ENCODE measurements around the gene TREH. TPM values are rescaled to one million over a fixed set of nuclear protein-coding genes. Genes with fewer than 3 reads are reported as not detected.

Gene TREH
- total RNA-seq, 4 donors from 2014 or later = not detected

DNA sequence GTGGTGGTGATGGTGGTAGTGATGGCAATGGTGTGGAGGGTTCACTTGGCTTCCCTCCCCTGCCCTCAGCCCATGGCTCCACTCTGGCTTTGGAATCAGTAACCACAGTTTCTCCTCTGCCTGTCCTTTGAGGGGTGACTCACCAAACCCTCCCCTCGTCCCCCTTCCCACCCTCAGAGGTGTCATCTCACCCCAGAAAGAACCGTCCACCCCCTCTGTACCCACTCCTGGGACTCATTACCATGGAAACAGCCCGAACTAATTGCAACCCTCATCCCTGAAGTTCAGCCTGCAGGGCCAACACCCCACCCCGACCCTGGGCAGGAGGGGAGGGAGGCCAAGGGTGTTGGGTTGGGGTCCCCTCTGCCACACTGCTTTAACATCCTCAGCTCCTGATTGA, 45.5 kb downstream of the TREH start:
- peaks cover 48 to 68% (median 62%) of the 10 kb centered on the region in 4 donors for H3K4me1 ChIP-seq
- peak overlapping the region; percentile 81 to 87 (median 84) for H3K27ac ChIP-seq (replicated peaks in 1 of 4)
- intact Hi-C loops (cut with DNase I) = no loop called here
- peak overlapping the region in 3 of 4 donors; percentile 42 to 55 (median 52) for H3K4me3 ChIP-seq
- TF ChIP-seq POLR2A (IDR thresholded peaks at IDR 0.05; ENCODE audit: low read depth) (no peak), EP300 (IDR thresholded peaks at IDR 0.05) (no peak), POLR2AphosphoS5 (IDR thresholded peaks at IDR 0.05) (no peak)
- TF ChIP-seq, protein P1, sequence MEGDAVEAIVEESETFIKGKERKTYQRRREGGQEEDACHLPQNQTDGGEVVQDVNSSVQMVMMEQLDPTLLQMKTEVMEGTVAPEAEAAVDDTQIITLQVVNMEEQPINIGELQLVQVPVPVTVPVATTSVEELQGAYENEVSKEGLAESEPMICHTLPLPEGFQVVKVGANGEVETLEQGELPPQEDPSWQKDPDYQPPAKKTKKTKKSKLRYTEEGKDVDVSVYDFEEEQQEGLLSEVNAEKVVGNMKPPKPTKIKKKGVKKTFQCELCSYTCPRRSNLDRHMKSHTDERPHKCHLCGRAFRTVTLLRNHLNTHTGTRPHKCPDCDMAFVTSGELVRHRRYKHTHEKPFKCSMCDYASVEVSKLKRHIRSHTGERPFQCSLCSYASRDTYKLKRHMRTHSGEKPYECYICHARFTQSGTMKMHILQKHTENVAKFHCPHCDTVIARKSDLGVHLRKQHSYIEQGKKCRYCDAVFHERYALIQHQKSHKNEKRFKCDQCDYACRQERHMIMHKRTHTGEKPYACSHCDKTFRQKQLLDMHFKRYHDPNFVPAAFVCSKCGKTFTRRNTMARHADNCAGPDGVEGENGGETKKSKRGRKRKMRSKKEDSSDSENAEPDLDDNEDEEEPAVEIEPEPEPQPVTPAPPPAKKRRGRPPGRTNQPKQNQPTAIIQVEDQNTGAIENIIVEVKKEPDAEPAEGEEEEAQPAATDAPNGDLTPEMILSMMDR (IDR thresholded peaks at IDR 0.05) = no peak
- 45% methylated on average over 2 of the region's 4 CpGs for WGBS
- peaks cover 0 to 100% (median 56%) of the 10 kb centered on the region in 4 donors for H3K36me3 ChIP-seq
- H3K9me3 ChIP-seq = no peaks in the 10 kb centered on the region
- H3K27me3 ChIP-seq = no peaks in the 10 kb centered on the region
- no peak for DNase-seq (ENCODE audit: extremely low spot score)

DNA sequence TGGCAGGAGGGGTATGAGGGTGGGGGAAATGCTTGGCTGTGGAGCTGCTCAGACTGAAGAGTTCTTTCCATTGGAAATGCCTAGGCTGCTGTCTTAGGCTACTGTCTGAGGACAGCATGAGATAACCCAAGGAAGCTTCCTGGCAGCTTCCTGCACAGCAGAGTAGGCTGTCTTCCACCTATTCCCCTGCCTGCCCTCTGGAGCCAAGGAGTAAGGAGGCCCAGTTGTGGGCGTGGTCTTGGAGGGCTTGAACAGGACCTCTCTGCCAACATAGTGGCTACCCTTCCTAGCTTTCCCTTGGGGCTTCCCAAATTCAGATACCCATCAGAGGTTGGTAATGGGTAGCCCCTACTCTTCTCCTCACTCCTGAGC, 46.1 kb downstream of the TREH start:
- no peaks in the 10 kb centered on the region for H3K27me3 ChIP-seq
- no peak for TF ChIP-seq POLR2A (IDR thresholded peaks at IDR 0.05; ENCODE audit: low read depth)
- no peak for TF ChIP-seq POLR2AphosphoS5 (IDR thresholded peaks at IDR 0.05)
- TF ChIP-seq, protein P1 (IDR thresholded peaks at IDR 0.05) = no peak
- no peak for TF ChIP-seq EP300 (IDR thresholded peaks at IDR 0.05)
- peak overlapping the region; percentile 81 to 87 (median 84) for H3K27ac ChIP-seq (replicated peaks in 1 of 4)
- no peak for DNase-seq (ENCODE audit: extremely low spot score)
- H3K9me3 ChIP-seq = no peaks in the 10 kb centered on the region
- peaks cover 4 to 100% (median 56%) of the 10 kb centered on the region in 4 donors for H3K36me3 ChIP-seq
- 78% methylated on average over 1 of the region's 1 CpG for WGBS
- H3K4me1 ChIP-seq = peaks cover 55 to 74% (median 69%) of the 10 kb centered on the region in 4 donors
- H3K4me3 ChIP-seq = no peak overlapping the region
- intact Hi-C loops (cut with DNase I) = no loop called here

DNA sequence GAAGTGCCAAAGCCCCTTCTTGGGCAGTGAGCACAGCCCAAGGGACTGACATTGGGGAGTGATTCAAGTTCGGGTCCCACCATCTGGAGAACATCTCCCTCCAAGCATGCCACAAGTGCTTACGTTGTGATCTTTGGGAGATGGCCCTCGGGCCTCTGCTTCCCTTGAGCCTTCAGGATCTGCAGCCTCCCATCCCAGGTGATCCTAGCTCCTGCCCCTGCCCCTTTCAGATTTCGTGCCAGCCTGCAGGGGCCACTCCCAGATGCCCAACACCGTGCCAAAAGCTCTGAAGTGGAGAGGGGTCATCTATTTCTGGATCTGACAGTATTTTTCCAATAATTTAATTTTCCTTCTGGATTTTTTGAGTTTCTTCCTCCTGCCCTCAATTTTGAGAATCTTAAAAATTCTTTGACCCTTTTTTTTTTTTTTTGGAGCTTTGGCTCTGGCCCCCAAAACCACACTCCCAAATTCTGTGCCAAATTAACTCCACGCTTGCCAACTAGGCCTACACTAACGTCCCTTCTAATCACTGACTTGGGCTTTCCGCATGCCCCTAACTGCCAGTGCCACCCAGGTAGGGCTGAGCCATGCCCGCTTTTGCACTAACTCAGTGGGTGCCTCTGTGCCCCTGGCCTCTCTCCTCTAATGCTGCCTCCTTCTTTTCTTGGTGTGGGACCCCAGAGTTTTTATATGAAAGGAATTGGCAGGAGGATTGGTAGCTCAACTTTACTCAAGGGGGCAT, 46.7 kb downstream of the TREH start:
- peaks cover 6 to 100% (median 60%) of the 10 kb centered on the region in 4 donors for H3K36me3 ChIP-seq
- DNase-seq (ENCODE audit: extremely low spot score) = no peak
- H3K4me1 ChIP-seq = peaks cover 59 to 80% (median 73%) of the 10 kb centered on the region in 4 donors
- no peaks in the 10 kb centered on the region for H3K27me3 ChIP-seq
- no peak for TF ChIP-seq POLR2A (IDR thresholded peaks at IDR 0.05; ENCODE audit: low read depth)
- TF ChIP-seq, protein P1 (IDR thresholded peaks at IDR 0.05) = no peak
- no peak for TF ChIP-seq POLR2AphosphoS5 (IDR thresholded peaks at IDR 0.05)
- TF ChIP-seq EP300 (IDR thresholded peaks at IDR 0.05) = no peak
- no peaks in the 10 kb centered on the region for H3K9me3 ChIP-seq
- H3K4me3 ChIP-seq = no peak overlapping the region
- H3K27ac ChIP-seq (replicated peaks in 1 of 4) = peak overlapping the region; percentile 9 to 87 (median 82)
- 85% methylated on average over 9 of the region's 9 CpGs for WGBS
- intact Hi-C loops (cut with DNase I) = no loop called here

DNA sequence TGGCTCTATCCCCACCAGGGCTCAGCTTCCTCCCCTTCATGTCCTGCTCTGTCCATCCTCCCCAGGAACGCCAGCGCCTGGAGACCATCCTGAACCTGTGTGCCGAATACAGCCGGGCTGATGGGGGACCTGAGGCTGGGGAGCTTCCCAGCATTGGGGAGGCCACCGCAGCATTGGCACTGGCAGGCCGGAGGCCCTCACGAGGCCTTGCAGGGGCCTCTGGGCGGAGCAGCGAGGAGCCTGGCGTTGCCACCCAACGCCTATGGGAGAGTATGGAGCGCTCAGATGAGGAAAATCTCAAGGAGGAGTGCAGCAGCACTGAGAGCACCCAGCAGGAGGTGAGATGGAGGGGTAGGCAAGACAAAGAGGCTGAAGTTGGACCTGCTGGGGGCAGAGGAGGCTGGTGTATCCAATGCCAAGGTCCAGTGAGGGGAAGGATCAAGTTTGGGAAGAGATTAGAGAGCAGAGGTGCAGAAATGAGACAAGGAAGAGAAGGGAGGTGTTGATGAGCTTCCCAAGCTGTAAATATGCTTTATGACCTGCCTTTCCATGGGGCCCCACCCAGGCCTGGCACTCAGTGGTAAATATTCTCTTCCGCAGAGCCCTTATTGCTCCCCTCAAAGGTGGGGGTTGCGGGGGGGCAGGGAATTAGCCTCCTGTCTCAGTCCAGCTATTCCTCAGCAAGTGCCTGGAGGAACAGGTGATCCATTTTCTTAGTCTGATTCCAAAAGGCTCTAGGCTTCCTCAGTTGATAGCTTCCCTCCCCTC, 48.1 kb downstream of the TREH start:
- Histone ChIP-seq H3K4me3 (no peak overlapping the region), H3K4me1 (peaks cover 59 to 78% (median 74%) of the 10 kb centered on the region in 4 donors), H3K9me3 (no peaks in the 10 kb centered on the region), H3K27me3 (no peaks in the 10 kb centered on the region), H3K27ac (replicated peaks in 1 of 4) (peak overlapping the region in 1 of 4 donors; percentile 34), H3K36me3 (peaks cover 6 to 100% (median 63%) of the 10 kb centered on the region in 4 donors)
- 93% methylated on average over 13 of the region's 14 CpGs for WGBS
- intact Hi-C loops (cut with DNase I) = no loop called here
- TF ChIP-seq, protein P1 (IDR thresholded peaks at IDR 0.05) = no peak
- no peak for TF ChIP-seq POLR2A (IDR thresholded peaks at IDR 0.05; ENCODE audit: low read depth)
- TF ChIP-seq EP300 (IDR thresholded peaks at IDR 0.05) = no peak
- TF ChIP-seq POLR2AphosphoS5 (IDR thresholded peaks at IDR 0.05) = no peak
- DNase-seq (ENCODE audit: extremely low spot score) = no peak

All from esophagus muscularis mucosa (tissue), 4 donors.